HG03575 (cell line): ENCODE measurements around the gene TNFAIP8L1.

Experiments
- ATAC-seq: cut with Tn5 transposase; IDR thresholded peaks from one replicate; pipeline ENCODE4 v1.9.1; 2021; ENCODE audit not compliant: unreplicated experiment, insufficient number of reproducible peaks, low FRiP score; ENCODE audit errors: extremely low read depth

The TNFAIP8L1 gene

GRCh38 chr19:4642625-4643024, 3.3 kb downstream of the TNFAIP8L1 start:
- ATAC-seq: no peak

- no peak for ATAC-seq
Measured at GRCh38 chr19:4645718-4646117, 6.4 kb downstream of the TNFAIP8L1 start.

- no peak for ATAC-seq
Measured at GRCh38 chr19:4647676-4648644, 8.6 kb downstream of the TNFAIP8L1 start.

- ATAC-seq: no peak
Measured at GRCh38 chr19:4649392-4650047, 10.2 kb downstream of the TNFAIP8L1 start.

- no peak for ATAC-seq
Measured at GRCh38 chr19:4650159-4650558, 10.8 kb downstream of the TNFAIP8L1 start.

GRCh38 chr19:4652075-4652474, 12.8 kb downstream of the TNFAIP8L1 start:
- no peak for ATAC-seq

- ATAC-seq: no peak
Measured at GRCh38 chr19:4653793-4654436, 14.6 kb downstream of the TNFAIP8L1 start.

- no peak for ATAC-seq
Measured at GRCh38 chr19:4654437-4655361, 15.4 kb downstream of the TNFAIP8L1 start.

- ATAC-seq: no peak
Measured at GRCh38 chr19:4656102-4656501, 16.8 kb downstream of the TNFAIP8L1 start.

- ATAC-seq: no peak
Measured at GRCh38 chr19:4657262-4657661, 17.9 kb downstream of the TNFAIP8L1 start.

GRCh38 chr19:4657835-4658234, 18.5 kb downstream of the TNFAIP8L1 start:
- ATAC-seq: no peak

- ATAC-seq: no peak
Measured at GRCh38 chr19:4660181-4660791, 21.0 kb downstream of the TNFAIP8L1 start.

GRCh38 chr19:4660993-4661392, 21.7 kb downstream of the TNFAIP8L1 start:
- no peak for ATAC-seq

GRCh38 chr19:4662020-4662695, 22.8 kb downstream of the TNFAIP8L1 start:
- no peak for ATAC-seq

- ATAC-seq: no peak
Measured at GRCh38 chr19:4662812-4663211, 23.5 kb downstream of the TNFAIP8L1 start.

- ATAC-seq: no peak
Measured at GRCh38 chr19:4664642-4665041, 25.3 kb downstream of the TNFAIP8L1 start.

- ATAC-seq: no peak
Measured at GRCh38 chr19:4669723-4670480, 30.6 kb downstream of the TNFAIP8L1 start, which contains the start of gene MYDGF. MYDGF (minus strand) TSS chr19:4670342; CDS start chr19:4670334, 8 bp downstream.
